Stimulated activated CD8-positive, alpha-beta memory T cell treated with anti-CD3 and anti-CD28 coated beads, Interleukin-15, amount 100 ng/mL, for 24 hours (primary cell): Measurements from ENCODE around the gene GMCL1.
"Not testable (repeated sequence)": the region's sequence is repeated elsewhere in the genome, so short reads cannot be mapped to it uniquely, and the experiment has no call there.

ENCODE experiments used
- DNase-seq: peaks from one replicate; pipeline ENCODE4 v3.0.0-alpha.2; 2020; ENCODE audit warnings: low read depth

The GMCL1 gene

DNA sequence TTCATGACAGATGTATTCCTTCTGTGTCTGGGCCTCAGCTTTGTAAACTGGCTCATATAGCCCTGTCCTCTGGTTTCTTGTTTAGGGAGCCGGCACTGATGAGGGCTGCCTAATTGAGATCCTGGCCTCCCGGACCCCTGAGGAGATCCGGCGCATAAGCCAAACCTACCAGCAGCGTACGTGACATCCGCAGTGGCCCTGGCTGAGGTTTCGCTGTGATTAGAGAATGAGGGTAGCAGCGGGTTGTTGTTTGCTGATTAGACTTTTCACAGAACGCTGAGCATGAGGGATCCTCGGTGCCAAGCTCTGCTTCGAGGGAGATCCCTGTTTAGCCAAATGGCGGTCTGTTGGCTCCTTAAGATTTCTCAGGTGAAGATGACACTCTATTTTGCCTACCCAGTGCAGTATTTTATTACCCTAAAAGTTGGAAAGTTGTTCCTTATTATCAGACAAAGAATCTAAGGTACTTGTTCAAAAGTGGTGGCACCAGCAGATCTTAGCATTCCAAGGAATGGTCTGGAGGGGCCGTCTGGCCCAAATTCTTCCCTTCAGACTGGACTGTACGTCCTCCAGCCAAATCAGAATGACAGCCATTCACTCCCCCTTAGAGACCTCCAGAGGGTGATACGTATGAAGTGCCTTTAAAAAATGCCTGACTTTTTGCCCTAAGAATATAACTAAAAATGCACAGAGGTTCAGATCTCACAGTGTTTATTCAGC lies 21.5 kb upstream of the GMCL1 start:
- DNase-seq: no peak

DNA sequence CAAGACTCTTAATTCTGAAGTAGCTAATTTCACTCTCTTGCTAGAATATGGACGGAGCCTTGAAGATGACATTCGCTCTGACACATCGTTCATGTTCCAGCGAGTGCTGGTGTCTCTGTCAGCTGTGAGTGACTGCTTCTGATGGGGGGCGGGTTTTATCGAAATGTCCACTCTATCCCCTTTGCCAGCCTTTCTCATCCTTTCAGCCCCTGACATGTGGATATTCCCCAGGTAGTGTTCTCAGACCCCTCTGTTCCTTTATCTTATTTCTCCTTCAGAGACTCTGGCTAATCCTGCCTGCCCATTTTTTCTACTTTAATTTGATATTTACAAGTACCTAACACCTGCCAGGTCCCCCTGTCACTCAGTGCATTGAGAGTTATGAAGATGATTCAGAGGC lies 18.9 kb upstream of the GMCL1 start:
- DNase-seq: no peak

DNA sequence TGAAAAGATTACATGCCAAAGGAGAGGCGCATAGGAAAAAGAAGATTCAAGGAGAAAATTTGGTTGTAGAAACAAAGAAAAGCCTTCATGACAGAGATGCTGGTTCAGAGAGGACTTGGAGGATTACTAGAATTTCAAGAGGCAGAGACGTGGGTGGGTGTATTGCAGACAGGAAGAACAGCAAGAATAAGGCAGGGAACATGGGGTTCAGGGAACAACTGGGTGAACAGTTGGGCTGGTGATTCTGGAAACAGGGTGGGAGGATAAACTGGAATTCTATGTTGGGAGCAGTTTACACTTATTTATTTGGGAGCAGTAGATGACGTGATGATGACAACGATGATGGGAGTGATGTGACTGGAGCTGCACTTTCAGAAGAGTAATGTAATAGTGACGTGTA lies 18.4 kb upstream of the GMCL1 start:
- DNase-seq: no peak

DNA sequence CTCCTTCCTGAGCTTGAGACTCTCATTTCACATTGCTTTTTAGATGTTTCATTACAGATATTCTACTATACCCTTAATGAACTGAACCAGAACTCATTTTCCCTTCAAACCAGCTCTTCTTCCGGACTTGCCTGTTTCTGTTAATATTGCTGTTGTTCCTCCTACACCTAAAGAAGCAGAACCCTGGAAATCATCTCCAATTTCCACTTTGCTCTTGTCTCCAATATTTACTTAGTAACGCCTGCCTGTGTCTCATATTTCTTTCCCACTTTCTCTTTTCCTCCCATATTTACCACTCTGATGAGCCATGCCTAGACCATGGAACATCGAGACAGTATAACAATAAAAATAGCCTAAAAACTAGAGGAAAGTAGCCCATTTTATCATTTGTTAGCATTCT lies 17.9 kb upstream of the GMCL1 start:
- DNase-seq: no peak

DNA sequence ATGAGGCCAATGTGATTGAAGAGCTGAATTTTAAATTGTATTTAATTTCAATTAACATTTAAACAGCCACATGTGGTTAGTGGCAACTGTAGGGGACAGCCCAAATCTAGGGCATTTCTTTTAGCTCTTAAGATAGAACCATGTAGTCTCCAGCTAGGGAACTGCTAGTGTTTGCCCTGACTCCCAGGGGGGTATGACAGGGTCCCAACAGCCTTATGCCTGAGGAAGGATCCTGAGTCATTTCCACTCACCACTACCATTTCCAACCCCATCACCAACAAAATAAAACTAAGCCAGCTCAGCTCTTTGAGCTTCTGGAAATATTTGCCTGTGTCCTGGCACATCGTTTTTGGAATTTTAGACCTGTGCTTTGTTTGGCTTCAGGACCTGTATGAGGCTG lies 13.7 kb upstream of the GMCL1 start:
- DNase-seq: no peak

DNA sequence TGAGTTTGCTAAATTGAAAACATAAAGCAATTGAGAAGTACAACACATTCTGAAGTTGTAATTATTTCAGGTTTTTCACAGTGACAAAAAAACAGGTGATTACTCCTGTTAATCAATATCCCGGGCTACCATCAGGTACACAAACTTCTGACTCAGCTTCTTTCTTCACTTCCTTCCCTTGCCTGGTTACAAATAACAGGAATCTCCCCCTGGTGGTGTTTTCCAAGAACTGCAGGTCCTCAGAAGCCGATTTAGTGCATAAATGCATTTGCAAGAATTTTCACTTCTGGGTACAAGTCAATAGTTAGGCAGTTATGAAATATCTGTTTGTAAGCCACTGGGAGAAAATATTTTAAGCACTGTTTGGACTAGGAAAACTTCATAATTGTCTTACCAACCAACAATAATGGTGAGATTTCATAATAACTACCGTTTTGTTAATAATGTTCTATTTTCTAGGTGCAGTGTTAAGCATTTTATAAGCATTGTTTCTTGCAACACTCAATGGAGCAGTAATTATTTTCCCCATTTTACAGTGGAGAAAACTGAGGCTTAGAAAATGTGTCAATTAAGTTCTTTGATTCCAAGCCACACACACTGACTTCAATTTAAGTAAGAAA lies 12.4 kb upstream of the GMCL1 start:
- no peak for DNase-seq

DNA sequence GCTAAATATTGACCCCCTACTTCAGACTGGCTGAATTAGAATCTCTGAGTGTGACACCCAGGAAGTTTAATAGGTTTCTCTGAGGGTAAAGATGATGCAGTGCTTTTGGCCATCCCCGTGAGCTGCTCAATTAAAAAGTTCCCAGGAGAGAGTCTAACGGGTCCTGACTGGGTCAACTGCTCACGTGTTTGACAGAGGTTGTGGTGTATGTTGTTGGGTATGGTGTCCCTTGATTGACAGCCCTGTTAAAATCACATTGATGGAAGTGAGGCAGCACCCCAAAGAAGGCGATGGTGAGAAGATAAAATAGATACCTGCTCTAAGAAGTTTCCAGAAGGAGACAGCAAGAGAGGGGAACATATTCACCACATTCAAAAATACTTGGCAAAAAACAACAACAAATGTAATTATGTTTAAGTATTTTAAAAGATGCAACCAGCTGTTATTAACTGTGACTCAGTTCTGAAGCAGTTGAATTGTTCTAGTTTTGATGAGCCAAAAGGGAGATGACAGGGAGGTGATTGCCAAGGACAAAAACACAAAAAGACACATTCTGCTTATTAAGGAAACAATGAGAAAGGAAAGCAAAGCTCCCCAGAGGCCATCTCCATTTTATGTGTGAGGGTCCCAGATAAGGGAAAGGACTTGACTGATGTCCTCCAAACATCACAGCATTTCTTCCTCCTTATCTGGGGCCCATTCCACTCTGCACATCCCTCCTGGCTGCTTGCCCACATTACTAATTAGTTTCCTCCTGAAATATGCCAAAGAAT lies 11.5 kb upstream of the GMCL1 start:
- DNase-seq: no peak

DNA sequence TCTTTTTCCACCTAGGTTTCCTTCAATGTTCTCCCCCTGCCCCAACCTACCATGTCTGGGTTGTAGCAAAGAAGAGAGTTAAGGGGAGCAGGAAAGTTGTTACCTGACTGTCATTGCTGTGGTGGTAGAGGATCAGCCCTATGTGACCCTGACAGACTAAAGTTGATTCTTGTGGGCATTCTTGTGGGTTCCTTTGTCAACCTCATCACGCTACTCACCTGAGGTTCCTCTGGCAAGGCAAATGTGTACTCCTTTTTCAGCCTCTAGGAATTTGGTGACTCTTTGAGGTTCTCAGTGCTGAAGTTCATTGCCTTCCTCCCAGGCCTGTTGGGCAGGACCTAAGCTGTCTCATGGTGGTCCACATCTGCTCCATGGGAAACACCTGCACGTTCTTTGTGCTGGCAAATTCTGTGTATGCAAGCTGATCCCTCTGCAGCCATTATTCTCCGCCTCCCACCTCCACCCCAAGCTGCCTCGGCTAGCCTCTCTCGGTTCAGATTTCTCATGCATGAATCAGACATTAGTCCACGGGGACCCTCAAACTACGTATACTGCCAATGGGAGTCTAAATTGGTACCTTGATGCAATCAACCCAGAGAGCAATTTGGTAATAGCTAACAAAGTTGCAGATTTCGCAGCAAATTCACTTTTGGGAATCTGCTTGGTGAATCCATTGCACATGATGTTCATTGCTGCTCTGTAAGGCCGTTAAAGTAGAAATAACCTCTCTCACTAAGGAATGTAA lies 1.5 kb upstream of the GMCL1 start:
- no peak for DNase-seq

DNA sequence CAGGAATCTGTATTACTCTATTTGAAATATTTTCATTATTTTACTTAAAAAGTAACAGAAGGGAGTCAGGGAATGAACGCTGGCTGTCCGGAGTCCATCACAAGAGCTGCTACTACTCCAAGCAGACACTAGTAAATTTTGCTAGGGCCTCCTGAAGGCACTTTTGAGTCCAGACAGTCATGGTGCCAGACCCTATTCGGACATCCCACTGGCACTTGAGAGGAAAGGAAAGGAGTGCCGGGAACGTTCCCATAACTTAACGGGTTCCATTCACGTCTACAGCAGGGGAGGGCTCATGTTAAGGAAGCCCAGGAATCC lies 563 bp upstream of the GMCL1 start:
- DNase-seq: no peak

DNA sequence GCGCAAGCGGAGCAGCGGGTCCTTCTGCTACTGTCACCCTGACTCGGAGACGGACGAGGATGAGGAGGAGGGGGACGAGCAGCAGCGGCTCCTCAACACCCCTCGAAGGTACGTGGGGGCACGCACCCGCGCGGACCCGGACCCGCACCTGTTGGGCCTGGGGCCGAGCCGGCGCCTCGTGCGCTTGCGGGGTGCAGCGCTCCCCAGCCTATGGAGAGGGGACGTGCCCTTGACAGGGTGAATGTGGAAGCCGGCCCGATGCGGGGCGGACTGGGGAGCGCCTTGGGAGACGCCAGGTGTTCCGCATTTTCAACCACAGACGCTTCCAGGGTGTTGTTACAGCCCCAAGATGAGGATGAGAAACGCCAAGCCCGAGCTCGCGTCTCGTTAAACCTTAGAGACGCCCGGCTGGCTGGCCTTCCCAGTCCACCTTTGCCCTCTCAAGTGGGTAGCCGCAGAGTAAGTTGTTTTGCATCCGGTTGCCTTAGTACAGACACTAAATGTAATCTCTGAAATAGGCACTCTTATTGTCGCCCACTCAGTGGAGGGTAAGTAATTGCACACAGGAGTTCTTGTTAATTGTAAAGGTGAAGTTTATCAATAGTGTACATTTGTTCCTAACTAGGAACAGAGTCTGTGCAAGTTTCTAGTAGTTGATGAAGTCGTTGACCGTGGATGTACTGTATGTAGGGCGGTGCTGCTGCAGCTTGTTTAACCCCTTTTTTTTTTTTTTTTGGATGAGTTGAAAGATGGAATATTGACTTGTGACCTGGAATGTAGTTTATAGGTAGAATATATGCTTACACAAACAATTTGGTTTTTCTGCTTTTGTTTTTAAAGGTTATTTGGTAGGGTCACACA lies 815 bp downstream of the GMCL1 start:
- peak; percentile 17 for DNase-seq

DNA sequence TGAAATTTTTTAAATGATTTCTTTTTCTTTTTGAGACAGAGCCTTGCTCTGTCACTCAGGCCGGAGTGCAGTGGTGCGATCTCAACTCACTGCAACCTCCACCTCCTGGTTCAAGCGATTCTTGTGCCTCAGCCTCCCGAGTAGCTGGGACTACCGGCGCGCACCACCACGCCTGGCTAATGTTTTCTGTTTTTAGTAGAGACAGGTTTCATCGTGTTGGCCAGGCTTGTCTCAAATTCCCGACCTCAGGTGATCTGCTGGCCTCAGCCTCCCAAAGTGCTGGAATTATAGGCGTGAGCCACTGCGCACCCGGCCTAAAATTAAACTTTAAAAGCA lies 1.4 kb downstream of the GMCL1 start:
- DNase-seq: not testable (repeated sequence)

DNA sequence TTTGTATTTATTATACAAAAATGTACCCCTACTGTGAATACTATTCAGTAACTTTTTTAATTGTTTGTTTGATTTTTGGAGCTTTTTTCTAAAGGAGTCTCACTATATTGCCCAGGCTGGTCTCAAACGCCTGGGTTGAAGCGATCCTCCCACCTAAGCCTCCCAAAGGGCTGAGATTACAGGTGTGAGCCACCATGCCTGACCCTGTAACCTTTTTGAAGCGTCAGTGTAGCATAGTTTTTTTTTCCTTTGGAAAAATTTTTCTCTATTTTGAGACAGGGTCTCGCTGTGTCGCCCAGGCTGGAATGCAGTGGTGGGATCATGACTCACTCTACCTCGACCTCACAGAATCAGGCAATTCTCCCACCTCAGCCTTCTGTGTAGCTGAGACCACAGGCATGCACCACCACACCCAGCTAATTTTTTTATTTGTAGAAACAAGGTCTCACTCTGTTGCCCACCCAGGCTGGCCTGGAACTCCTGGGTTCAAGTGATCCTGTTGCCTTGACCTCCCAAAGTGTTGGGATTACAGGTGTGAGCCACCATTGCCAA lies 2.0 kb downstream of the GMCL1 start:
- DNase-seq: no peak

DNA sequence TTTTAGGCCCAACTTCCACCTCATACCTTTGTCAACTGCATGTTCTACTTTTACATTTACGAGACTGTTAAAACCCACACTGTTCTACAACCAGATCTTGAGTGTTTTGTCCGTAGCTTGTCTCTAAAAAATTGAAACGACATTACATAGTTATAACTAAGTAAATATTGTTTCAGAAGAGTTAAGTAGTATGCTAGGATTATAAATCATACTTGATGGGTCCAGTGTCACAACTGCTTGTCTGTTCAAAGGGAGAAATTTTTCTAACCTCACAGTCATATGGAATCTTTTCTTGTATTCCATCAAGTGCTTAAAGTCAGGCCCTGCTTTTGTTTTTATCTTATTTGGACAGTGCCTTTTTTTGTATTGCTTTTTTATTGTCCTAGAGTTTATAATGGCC lies 4.3 kb downstream of the GMCL1 start:
- no peak for DNase-seq

DNA sequence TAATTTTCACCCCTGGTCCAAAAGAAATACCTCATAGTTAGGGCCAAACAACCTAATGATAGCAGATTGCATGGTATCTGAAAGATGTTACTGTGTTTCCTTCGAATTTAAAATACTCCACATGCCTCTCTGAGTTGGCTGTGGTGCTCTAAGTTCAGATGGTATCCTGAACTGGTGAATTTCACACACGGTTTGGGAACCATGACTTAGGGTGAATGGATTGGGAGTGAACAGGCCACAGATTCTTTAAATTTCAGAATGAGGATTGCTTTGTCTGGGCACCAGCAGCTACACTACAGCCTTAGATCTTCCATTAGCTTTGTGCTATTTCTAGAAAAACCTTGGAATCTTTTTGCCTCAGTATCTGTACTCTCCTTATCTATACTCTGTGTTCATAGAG lies 6.2 kb downstream of the GMCL1 start:
- no peak for DNase-seq

DNA sequence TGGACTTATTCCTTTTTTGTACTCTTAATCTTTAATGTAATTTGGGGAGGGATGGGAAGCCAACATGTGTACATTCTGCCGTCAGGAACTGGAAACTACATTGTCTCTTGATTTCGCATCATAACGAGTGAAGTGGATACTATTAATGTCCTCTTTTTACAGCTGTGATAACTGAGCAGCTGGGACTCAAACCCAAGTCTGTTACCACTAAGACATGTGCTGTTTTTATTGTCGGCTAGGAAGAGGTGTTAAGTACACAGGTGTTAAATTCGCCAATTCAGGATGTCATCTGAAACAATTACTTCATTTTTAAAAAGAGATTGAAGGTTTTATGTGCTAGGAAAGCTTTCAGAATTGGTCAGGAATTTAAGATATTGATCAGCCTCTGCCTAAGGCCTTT lies 6.9 kb downstream of the GMCL1 start:
- no peak for DNase-seq

DNA sequence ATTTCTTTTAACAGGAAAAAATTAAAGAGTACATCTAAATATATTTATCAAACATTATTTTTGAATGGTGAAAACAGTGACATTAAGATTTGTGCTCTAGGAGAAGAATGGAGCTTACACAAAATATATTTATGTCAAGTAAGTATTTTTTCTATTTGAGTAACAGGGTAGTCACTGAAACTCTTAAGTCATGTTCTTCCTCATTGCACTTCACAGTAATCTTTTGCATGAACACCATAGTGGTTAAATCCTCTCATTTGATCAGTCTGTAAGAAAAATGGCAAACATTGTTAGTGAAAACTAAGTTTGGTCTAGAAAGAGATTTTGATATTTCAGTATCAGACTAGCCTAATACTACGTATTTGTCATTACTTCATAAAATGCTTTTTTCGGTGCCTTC lies 8.1 kb downstream of the GMCL1 start:
- no peak for DNase-seq

DNA sequence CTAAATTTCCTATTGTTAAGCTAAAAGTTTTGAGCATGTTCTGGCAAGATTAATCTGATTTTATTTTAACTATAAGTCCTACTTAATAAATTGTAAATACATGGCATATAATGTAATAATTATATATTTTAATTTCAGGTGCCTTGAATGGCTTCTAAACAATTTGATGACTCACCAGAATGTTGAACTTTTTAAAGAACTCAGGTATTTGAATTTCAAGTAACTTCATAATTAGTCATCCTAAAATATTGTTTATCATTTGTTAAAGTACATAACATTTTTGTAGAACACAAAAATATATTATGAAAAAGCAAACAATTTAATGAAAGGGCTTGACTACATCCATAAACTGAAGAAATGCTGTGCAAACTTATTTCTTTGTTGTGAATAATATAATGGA lies 14.5 kb downstream of the GMCL1 start:
- DNase-seq: no peak

DNA sequence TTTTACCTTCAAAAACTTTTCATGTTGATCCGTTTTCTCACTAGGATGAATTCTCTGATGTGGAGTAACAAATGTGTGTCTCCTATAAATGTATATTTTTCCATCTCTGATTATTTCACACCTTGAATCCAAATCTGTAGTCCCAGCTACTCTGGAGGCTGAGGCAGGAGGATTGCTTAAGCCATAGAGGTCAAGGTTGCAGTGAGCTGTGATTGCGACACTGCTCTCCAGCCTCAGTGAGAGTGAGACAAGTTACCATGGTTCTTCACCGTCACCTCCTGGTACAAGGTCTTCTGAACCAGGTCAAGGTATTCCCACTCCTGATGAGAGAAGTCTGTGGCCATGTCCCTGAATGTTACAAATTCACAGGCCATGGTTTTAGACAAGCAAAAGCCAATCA lies 15.1 kb downstream of the GMCL1 start:
- DNase-seq: no peak

DNA sequence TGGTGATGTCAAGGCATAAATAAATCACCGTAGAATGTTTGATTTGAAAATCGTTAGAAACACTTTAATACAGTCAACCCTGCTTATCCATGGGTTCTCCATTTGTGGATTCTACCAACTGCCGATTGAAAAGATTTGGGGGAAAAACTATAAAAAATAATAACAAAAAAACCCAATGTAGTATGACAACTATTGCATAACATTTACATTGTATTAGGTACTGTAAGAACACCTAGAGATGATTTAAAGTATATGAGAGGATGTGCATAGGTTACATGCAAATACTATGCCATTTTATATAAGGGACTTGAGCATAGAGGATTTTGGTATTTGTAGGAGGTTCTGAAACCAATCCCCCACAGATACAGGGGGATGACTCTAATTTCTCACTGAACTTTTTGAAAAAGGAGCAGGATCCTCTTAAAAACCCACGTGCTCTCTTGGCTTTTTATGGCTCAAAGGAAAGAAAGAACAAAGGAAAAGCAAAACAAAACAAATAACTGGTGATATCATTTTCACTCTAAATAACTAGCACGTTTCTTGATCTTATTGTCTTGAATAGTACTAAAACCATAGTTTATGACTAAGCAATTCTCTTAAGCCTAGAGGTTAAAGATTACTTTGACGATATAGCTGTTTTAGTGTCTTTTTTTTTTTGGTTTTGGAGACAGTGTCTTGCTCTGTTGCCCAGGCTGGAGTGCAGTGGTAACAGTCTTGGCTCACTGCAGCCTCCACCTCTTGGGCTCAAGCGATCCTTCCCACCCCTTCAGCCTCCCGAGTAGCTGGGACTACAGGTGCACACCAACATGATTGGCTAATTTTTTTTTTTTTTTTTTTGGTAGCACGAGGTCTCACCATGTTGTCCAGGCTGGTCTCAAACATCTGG lies 17.0 kb downstream of the GMCL1 start:
- no peak for DNase-seq

DNA sequence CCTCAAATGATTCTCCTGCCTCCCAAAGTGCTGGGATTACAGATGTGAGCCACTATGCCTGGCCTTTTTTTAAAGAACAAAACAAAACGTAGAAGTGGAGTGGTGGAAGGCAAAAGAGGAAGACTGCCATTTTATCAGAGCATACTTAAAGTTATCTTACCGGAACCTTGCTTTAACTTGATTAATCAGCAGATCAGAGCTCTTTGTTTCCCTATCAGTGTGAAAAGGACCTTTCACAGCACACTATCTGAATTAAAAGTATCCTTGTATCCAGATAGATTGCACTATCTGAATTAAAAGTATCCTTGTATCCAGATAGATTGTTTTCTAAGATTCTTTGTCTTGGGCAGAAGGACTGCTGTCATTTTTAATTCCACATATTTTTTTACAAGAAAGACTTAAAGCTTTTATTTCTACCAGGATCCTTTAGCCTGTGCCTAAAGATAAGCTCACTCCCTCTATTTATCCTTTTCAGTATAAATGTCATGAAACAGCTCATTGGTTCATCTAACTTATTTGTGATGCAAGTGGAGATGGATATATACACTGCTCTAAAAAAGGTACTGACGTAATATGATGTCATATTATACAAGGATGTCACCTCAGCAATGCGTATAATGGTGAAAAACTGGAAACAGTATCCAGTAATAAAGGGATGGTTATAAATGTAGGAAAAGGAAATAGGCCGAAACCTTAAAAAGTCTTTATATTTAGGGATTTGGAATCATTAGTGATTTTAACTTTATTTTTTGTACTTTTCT lies 17.8 kb downstream of the GMCL1 start:
- no peak for DNase-seq
